PC-9 (cell line): ENCODE measurements around the gene ZFAND4.

Experiments used
- CTCF ChIP-seq: fragments of 200-600 bp; sonication (generic); conservative IDR thresholded peaks from 2 replicates; pipeline ENCODE4 v1.6.1; 2017; ENCODE audit warnings: mixed run types, antibody characterized with exemption, mild to moderate bottlenecking, moderate library complexity
- EZH2 ChIP-seq: fragments of 200-600 bp; sonication (generic); IDR thresholded peaks from 2 replicates; pipeline ENCODE4 v1.8.0; 2017; ENCODE audit warnings: antibody characterized with exemption, low read depth

GRCh38 chr10:45596526-45596925, 76.0 kb downstream of the ZFAND4 start:
- TF ChIP-seq CTCF, result no peak
- TF ChIP-seq EZH2, result no peak
